H1 (cell line): ENCODE data around the gene TTLL7. TPM values are rescaled to one million over a fixed set of nuclear protein-coding genes. Genes with fewer than 3 reads are reported as not detected.

Experiments used
- CTCF ChIA-PET: fragments of 300-600 bp; sonication (Branson Sonifier 250); formaldehyde crosslinking; loops from one replicate; lab custom pipeline; 2021; ENCODE audit not compliant: partially characterized antibody; lab: Charles Lee
- POLR2A ChIA-PET: fragments of 300-600 bp; sonication (Branson Sonifier 250); formaldehyde crosslinking; loops from one replicate; lab custom pipeline; 2021; ENCODE audit warnings: inconsistent platforms; ENCODE audit not compliant: partially characterized antibody; lab: Charles Lee
- DNase-seq, 2 experiments: peaks; one replicate each; pipeline versions ENCODE4 v3.0.0 to v3.0.0-alpha.2; 2010 to 2022; ENCODE audit warnings: low spot score in 2 of 2, low read depth in 1 of 2, mixed read lengths in 1 of 2
- FAIRE-seq: peaks from 2 replicates; lab custom pipeline; 2011; peaks lifted over from hg19 to GRCh38; lab: Jason Lieb, UNC
- H2AFZ ChIP-seq: 2 replicates; pipeline ENCODE4 v1.8.1; 2012; ENCODE audit warnings: low read length, inconsistent platforms
- H2AK5ac ChIP-seq: 2 replicates; pipeline ENCODE4 v1.6.1; 2013; ENCODE audit warnings: low read depth, low read length
- H2BK120ac ChIP-seq: replicated peaks from 2 replicates; pipeline ENCODE3; 2013; ENCODE audit warnings: low read depth, low read length, inconsistent platforms
- H2BK12ac ChIP-seq: 2 replicates; pipeline ENCODE4 v1.6.1; 2013; ENCODE audit warnings: low read depth, low read length
- H2BK15ac ChIP-seq: 2 replicates; pipeline ENCODE4 v1.6.1; 2013; ENCODE audit warnings: low read length
- H2BK20ac ChIP-seq: 2 replicates; pipeline ENCODE4 v1.6.1; 2013; ENCODE audit warnings: low read length
- H2BK5ac ChIP-seq: 2 replicates; pipeline ENCODE4 v1.6.1; 2013; ENCODE audit warnings: low read depth, low read length
- H3K14ac ChIP-seq: 2 replicates; pipeline ENCODE4 v1.6.1; 2013; ENCODE audit warnings: inconsistent platforms; ENCODE audit not compliant: insufficient read length
- H3K18ac ChIP-seq: 2 replicates; pipeline ENCODE4 v1.6.1; 2013; ENCODE audit warnings: low read length; ENCODE audit errors: extremely low read depth
- H3K23ac ChIP-seq: 2 replicates; pipeline ENCODE4 v1.6.1; 2013; ENCODE audit warnings: inconsistent platforms; ENCODE audit not compliant: insufficient read length
- H3K23me2 ChIP-seq: 2 replicates; pipeline ENCODE4 v1.6.1; 2013; ENCODE audit warnings: low read depth, low read length
- H3K27ac ChIP-seq: 2 replicates; pipeline ENCODE4 v1.6.1; 2011; ENCODE audit warnings: low read depth, low read length, inconsistent platforms
- H3K27me3 ChIP-seq, 4 experiments: replicated peaks in 1 of 4; 1 replicate in 1 of 4; 2 replicates in 3 of 4; pipeline versions ENCODE4 v1.6.1 to v1.8.1; 2011 to 2013; ENCODE audit warnings: low read length in 3 of 4, mild to moderate bottlenecking in 3 of 4, inconsistent platforms in 2 of 4, mixed read lengths in 2 of 4, moderate library complexity in 1 of 4; ENCODE audit not compliant: control insufficient read depth in 3 of 4, insufficient read depth in 3 of 4; ENCODE audit errors: extremely low read depth in 1 of 4
- H3K36me3 ChIP-seq, 4 experiments: 2 replicates each; pipeline versions ENCODE4 v1.6.1 to v1.8.1; 2011 to 2013; ENCODE audit warnings: mild to moderate bottlenecking in 4 of 4, low read length in 3 of 4, moderate library complexity in 2 of 4, control low read depth in 1 of 4, inconsistent platforms in 1 of 4; ENCODE audit not compliant: insufficient read depth in 4 of 4, control insufficient read depth in 2 of 4
- H3K4ac ChIP-seq: replicated peaks from 2 replicates; pipeline ENCODE3; 2013; ENCODE audit warnings: low read length, low read depth, mixed read lengths, inconsistent platforms; ENCODE audit not compliant: insufficient read length
- H3K4me1 ChIP-seq, 4 experiments: replicated peaks in 1 of 4; 1 replicate in 1 of 4; 2 replicates in 3 of 4; pipeline versions ENCODE4 v1.6.1 to v1.8.1; 2011 to 2013; ENCODE audit warnings: low read length in 3 of 4, inconsistent platforms in 2 of 4, mixed read lengths in 1 of 4; ENCODE audit not compliant: insufficient read depth in 4 of 4, control insufficient read depth in 3 of 4
- H3K4me2 ChIP-seq, 2 experiments: 2 replicates each; pipeline versions ENCODE4 v1.6.1 to v1.8.1; 2011 to 2013; ENCODE audit warnings: low read depth in 2 of 2, low read length in 2 of 2, control low read depth in 1 of 2, inconsistent platforms in 1 of 2, mild to moderate bottlenecking in 1 of 2; ENCODE audit not compliant: insufficient read depth in 1 of 2
- H3K4me3 ChIP-seq, 4 experiments: fragments of 200-600, 300-600 bp in 1 of 4; sonication (generic), shearing (Covaris generic), sonication (Bioruptor Twin) in 1 of 4; 2 replicates each; pipeline versions ENCODE4 v1.5.1 to v1.8.1; 2011 to 2016; ENCODE audit warnings: low read length in 4 of 4, low read depth in 3 of 4, control low read depth in 2 of 4, inconsistent platforms in 2 of 4, mild to moderate bottlenecking in 2 of 4, mixed read lengths in 1 of 4, moderate library complexity in 1 of 4; ENCODE audit not compliant: insufficient read depth in 2 of 4; ENCODE audit errors: extremely low read depth in 1 of 4
- H3K56ac ChIP-seq: replicated peaks from 2 replicates; pipeline ENCODE3; 2013; ENCODE audit warnings: low read depth, mild to moderate bottlenecking, mixed read lengths, low read length, inconsistent platforms; ENCODE audit not compliant: insufficient read length
- H3K79me1 ChIP-seq: 2 replicates; pipeline ENCODE4 v1.6.1; 2013; ENCODE audit warnings: low read depth, low read length, control low read depth
- H3K79me2 ChIP-seq, 2 experiments: 2 replicates each; pipeline versions ENCODE4 v1.6.1 to v1.8.1; 2012 to 2013; ENCODE audit warnings: low read length in 2 of 2, mild to moderate bottlenecking in 2 of 2, inconsistent platforms in 1 of 2; ENCODE audit not compliant: insufficient read depth in 2 of 2, control insufficient read depth in 1 of 2
- H3K9ac ChIP-seq, 4 experiments: replicated peaks in 1 of 4; 1 replicate in 1 of 4; 2 replicates in 3 of 4; pipeline versions ENCODE4 v1.6.1 to v1.8.1; 2011 to 2013; ENCODE audit warnings: low read depth in 3 of 4, low read length in 3 of 4, control low read depth in 2 of 4, mild to moderate bottlenecking in 2 of 4, moderate library complexity in 2 of 4, inconsistent platforms in 1 of 4; ENCODE audit errors: extremely low read depth in 1 of 4
- H3K9me3 ChIP-seq, 2 experiments: 2 replicates each; pipeline versions ENCODE4 v1.6.1 to v1.8.1; 2012 to 2013; ENCODE audit warnings: mild to moderate bottlenecking in 2 of 2, moderate library complexity in 2 of 2, control low read depth in 1 of 2, inconsistent platforms in 1 of 2, low read depth in 1 of 2, low read length in 1 of 2, mixed read lengths in 1 of 2; ENCODE audit not compliant: insufficient read depth in 2 of 2
- H4K20me1 ChIP-seq, 2 experiments: replicated peaks in 1 of 2; 2 replicates each; pipeline versions ENCODE3 to v1.8.1; 2011 to 2013; ENCODE audit warnings: inconsistent platforms in 2 of 2, low read length in 2 of 2, mild to moderate bottlenecking in 1 of 2; ENCODE audit not compliant: insufficient read depth in 2 of 2, control insufficient read depth in 1 of 2
- H4K5ac ChIP-seq: 2 replicates; pipeline ENCODE4 v1.6.1; 2013; ENCODE audit warnings: low read length, low read depth, mixed read lengths, inconsistent platforms; ENCODE audit not compliant: insufficient read length
- H4K8ac ChIP-seq: 2 replicates; pipeline ENCODE4 v1.8.0; 2013; ENCODE audit warnings: mild to moderate bottlenecking, moderate library complexity, low read length, inconsistent platforms; ENCODE audit not compliant: insufficient read depth; ENCODE audit errors: extremely low read depth
- H4K91ac ChIP-seq: replicated peaks from 2 replicates; pipeline ENCODE3; 2013; ENCODE audit warnings: low read length, mixed read lengths, inconsistent platforms; ENCODE audit not compliant: insufficient read length
- CTBP2 ChIP-seq: IDR thresholded peaks from 2 replicates; pipeline ENCODE4 v1.7.0; 2011; ENCODE audit warnings: borderline replicate concordance, mild to moderate bottlenecking, moderate library complexity, mixed read lengths, low read length; ENCODE audit not compliant: insufficient read depth, insufficient read length
- GABPA ChIP-seq: IDR thresholded peaks from 2 replicates; pipeline ENCODE4 v1.6.1; 2011; ENCODE audit warnings: mild to moderate bottlenecking, low read length, moderate library complexity, borderline replicate concordance; ENCODE audit not compliant: insufficient read depth
- HDAC2 ChIP-seq, 2 experiments: fragments of 300-600 bp in 1 of 2; sonication (generic) in 1 of 2; IDR thresholded peaks; 2 replicates each; pipeline ENCODE4 v1.6.1; 2011 to 2012; ENCODE audit warnings: low read depth in 2 of 2, low read length in 2 of 2, mild to moderate bottlenecking in 2 of 2, moderate library complexity in 2 of 2, borderline replicate concordance in 1 of 2, inconsistent platforms in 1 of 2
- TAF1 ChIP-seq: IDR thresholded peaks from 2 replicates; pipeline ENCODE4 v1.6.1; 2011; ENCODE audit warnings: mild to moderate bottlenecking, low read depth, low read length
- YY1 ChIP-seq: IDR thresholded peaks from 2 replicates; pipeline ENCODE4 v1.6.1; 2011; ENCODE audit warnings: low read depth, mild to moderate bottlenecking, low read length
- WGBS, 2 experiments: shearing (Covaris generic) in 1 of 2; methylation state at CpG; one replicate each; pipeline versions ENCODE4 v1.1.6 to v1.1.7; 2013 to 2015; ENCODE audit warnings: low lambda C conversion rate in 2 of 2, mixed read lengths in 2 of 2, inconsistent platforms in 1 of 2, low coverage in 1 of 2, missing lambda C conversion rate in 1 of 2; ENCODE audit not compliant: insufficient replicate concordance in 2 of 2, insufficient coverage in 1 of 2, insufficient read length in 1 of 2; ENCODE audit errors: extremely low coverage in 1 of 2, missing lambda C conversion rate in 1 of 2; 5-methylcytosine and 5-hydroxymethylcytosine counted together
- polyA plus RNA-seq, 7 experiments: library from polyadenylated mRNA; depleted of rRNA in 3 of 7; stranded (reverse) in 5 of 7; unstranded in 2 of 7; fragments of >200 nt in 5 of 7; fragments of 200-250 nt in 2 of 7; gene quantifications; 1 replicate in 5 of 7; 2 replicates in 1 of 7; 4 replicates in 1 of 7; pipeline versions ENCODE4 v1.2.1 to v1.2.3, GENCODE V29; 2011 to 2013; ENCODE audit warnings: missing spikeins in 2 of 7, mixed read lengths in 2 of 7
- total RNA-seq: library from RNA; stranded (reverse); fragmentation: NEBNext Ultra II Directional; extraction: Animal tissue kit (Norgen Biotek cat#: 25700); gene quantifications from 2 replicates; pipeline ENCODE4 v1.2.1, GENCODE V29; 2021

TTLL7 gene
- total and polyA plus RNA-seq, 2 of the 8 experiments (the other 6 are each of a cell fraction or from before 2014, with no cell fraction given): 1.9 to 7.9 TPM

GRCh38 chr1:83887483-83887882 is 111.4 kb downstream of the TTLL7 start:
- TF ChIP-seq YY1 (no peak), HDAC2 (IDR thresholded peaks at IDR 0.05; ENCODE audit: borderline replicate concordance in 1 of 2, low read depth in 2 of 2, low read length in 2 of 2) (no peak), GABPA (no peak), TAF1 (no peak), CTBP2 (no peak)
- TF ChIP-seq, all 59 proteins: peak for 0
- no peaks in the 10 kb centered on the region for H3K36me3 ChIP-seq
- H2BK120ac ChIP-seq: no peak overlapping the region
- H2BK12ac ChIP-seq: no peak overlapping the region
- no peak overlapping the region for H3K14ac ChIP-seq
- H2AK5ac ChIP-seq: no peak overlapping the region
- H3K23ac ChIP-seq: no peak overlapping the region
- H4K8ac ChIP-seq: no peak overlapping the region
- DNase-seq (no peak), FAIRE-seq (no peak)
- no peaks in the 10 kb centered on the region for H3K4me1 ChIP-seq
- no peak overlapping the region for H2BK5ac ChIP-seq
- WGBS, 2 experiments: 88% methylated on average over 3 of the region's 3 CpGs; no CpG with 5 or more reads in 1 of the 2 experiments
- no peak overlapping the region for H3K56ac ChIP-seq
- no peak overlapping the region for H3K4me2 ChIP-seq
- H3K9ac ChIP-seq: no peak overlapping the region
- no peak overlapping the region for H2BK20ac ChIP-seq
- POLR2A ChIA-PET: no interaction called here
- H3K4ac ChIP-seq: no peak overlapping the region
- H4K20me1 ChIP-seq: no peaks in the 10 kb centered on the region
- no peaks in the 10 kb centered on the region for H3K23me2 ChIP-seq
- H4K91ac ChIP-seq: no peak overlapping the region
- no peak overlapping the region for H3K27ac ChIP-seq
- H2AFZ ChIP-seq: no peak overlapping the region
- H3K18ac ChIP-seq: no peak overlapping the region
- no peaks in the 10 kb centered on the region for H3K27me3 ChIP-seq
- H3K9me3 ChIP-seq: no peaks in the 10 kb centered on the region
- no peaks in the 10 kb centered on the region for H3K79me1 ChIP-seq
- H3K79me2 ChIP-seq: no peaks in the 10 kb centered on the region
- H4K5ac ChIP-seq: no peak overlapping the region
- no peak overlapping the region for H2BK15ac ChIP-seq
- H3K4me3 ChIP-seq: no peak overlapping the region
- CTCF ChIA-PET: interaction anchor here (0.5 kb wide), 1 partner anchor 9 kb away, joined by 3 read pairs; no protein-coding TSS in a partner anchor
